ENCODE results near the gene CSPG4. TPM values are rescaled to one million over a fixed set of nuclear protein-coding genes. Genes with fewer than 3 reads are reported as not detected.
A peak's percentile ranks its signal among the peaks of the same experiment; 100 is the strongest.

Gene CSPG4
- total and polyA plus RNA-seq, 2 donors (not counting 1 experiment from before 2014, with no cell fraction given): 0.03 to 0.15 TPM

GRCh38 chr15:75646944-75647364, 65.7 kb downstream of the CSPG4 start:
- Histone ChIP-seq H4K20me1 (ENCODE audit: control insufficient read depth, insufficient read depth, low read length, poor library complexity, severe bottlenecking) (no peaks in the 10 kb centered on the region), H3K27ac (ENCODE audit: low read length in 2 of 2) (no peak overlapping the region), H2AFZ (ENCODE audit: insufficient read depth, low read depth, low read length, poor library complexity, severe bottlenecking) (peak overlapping the region; percentile 87), H3K4me1 (ENCODE audit: control insufficient read depth in 2 of 2, insufficient read depth in 2 of 2, low read length in 2 of 2) (peaks cover 15 to 17% of the 10 kb centered on the region in 2 donors), H3K4me3 (ENCODE audit: control extremely low read depth in 1 of 5, extremely low read depth in 1 of 5, insufficient read depth in 1 of 5, low read depth in 2 of 5, low read length in 4 of 5) (peak overlapping the region in 4 of 5 experiments; percentile 61 to 76 (median 68)), H3K4me2 (replicated peaks; ENCODE audit: low read depth, low read length, poor library complexity, severe bottlenecking) (peak overlapping the region; percentile 100), H3K27me3 (replicated peaks in 1 of 4; ENCODE audit: control extremely low read depth in 1 of 4, control insufficient read depth in 3 of 4, insufficient read depth in 4 of 4, low read length in 3 of 4) (peaks cover 0 to 28% (median 13%) of the 10 kb centered on the region in 4 experiments), H3K9ac (ENCODE audit: low read length) (peak overlapping the region; percentile 77), H3K9me3 (ENCODE audit: control extremely low read depth in 1 of 3, control insufficient read depth in 2 of 3, insufficient read depth in 1 of 3, low read length in 2 of 3) (peaks cover 0 to 4% (median 0%) of the 10 kb centered on the region in 3 donors), H3K79me2 (ENCODE audit: control insufficient read depth, insufficient read depth, low read length) (no peaks in the 10 kb centered on the region), H3K36me3 (replicated peaks in 1 of 2; ENCODE audit: control extremely low read depth in 1 of 2, control insufficient read depth in 1 of 2, extremely low read depth in 1 of 2, insufficient read depth in 2 of 2, low read length in 1 of 2) (no peaks in the 10 kb centered on the region)
- no peaks in the 10 kb centered on the region for H3K9me3 Mint-ChIP-seq (ENCODE audit: insufficient read depth)
- DNase-seq: peak; percentile 46
- peak overlapping the region; percentile 89 for H3K4me3 Mint-ChIP-seq
- no peak for ATAC-seq (ENCODE audit: low read depth)
- POLR2A ChIA-PET: interaction anchor here (0.6 to 1.3 kb wide), 3 partner anchors 193 to 279 kb away, joined by 4 to 7 read pairs (median 4); partner anchors contain the start of gene MAN2C1
- 7% methylated on average over 24 of the region's 26 CpGs for WGBS (ENCODE audit: insufficient coverage)
- peaks cover 15% of the 10 kb centered on the region for H3K4me1 Mint-ChIP-seq
- no peak overlapping the region for H3K27ac Mint-ChIP-seq
- no peak for TF ChIP-seq EZH2 (IDR thresholded peaks at IDR 0.05; ENCODE audit: borderline replicate concordance, insufficient read depth, low read depth, low read length, poor library complexity, severe bottlenecking)
- TF ChIP-seq, protein P1, sequence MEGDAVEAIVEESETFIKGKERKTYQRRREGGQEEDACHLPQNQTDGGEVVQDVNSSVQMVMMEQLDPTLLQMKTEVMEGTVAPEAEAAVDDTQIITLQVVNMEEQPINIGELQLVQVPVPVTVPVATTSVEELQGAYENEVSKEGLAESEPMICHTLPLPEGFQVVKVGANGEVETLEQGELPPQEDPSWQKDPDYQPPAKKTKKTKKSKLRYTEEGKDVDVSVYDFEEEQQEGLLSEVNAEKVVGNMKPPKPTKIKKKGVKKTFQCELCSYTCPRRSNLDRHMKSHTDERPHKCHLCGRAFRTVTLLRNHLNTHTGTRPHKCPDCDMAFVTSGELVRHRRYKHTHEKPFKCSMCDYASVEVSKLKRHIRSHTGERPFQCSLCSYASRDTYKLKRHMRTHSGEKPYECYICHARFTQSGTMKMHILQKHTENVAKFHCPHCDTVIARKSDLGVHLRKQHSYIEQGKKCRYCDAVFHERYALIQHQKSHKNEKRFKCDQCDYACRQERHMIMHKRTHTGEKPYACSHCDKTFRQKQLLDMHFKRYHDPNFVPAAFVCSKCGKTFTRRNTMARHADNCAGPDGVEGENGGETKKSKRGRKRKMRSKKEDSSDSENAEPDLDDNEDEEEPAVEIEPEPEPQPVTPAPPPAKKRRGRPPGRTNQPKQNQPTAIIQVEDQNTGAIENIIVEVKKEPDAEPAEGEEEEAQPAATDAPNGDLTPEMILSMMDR (IDR thresholded peaks at IDR 0.05): no peak
- H3K27me3 Mint-ChIP-seq: peaks cover 14% of the 10 kb centered on the region
- CTCF ChIA-PET: interaction anchor here (0.9 to 1.6 kb wide), 8 partner anchors 8 to 279 kb away, joined by 3 to 8 read pairs (median 4); partner anchors contain the start of genes MAN2C1 and SNUPN
- intact Hi-C loops (cut with micrococcal nuclease): loop anchor here (10.0 kb wide), 1 partner anchor 622 kb away; the partner anchor contains the start of gene PPCDC
